GM12892 (cell line): ENCODE data around the gene NOA1.

Experiments
- POLR2A ChIP-seq: IDR thresholded peaks from 2 replicates; pipeline ENCODE4 v1.6.1; 2011; ENCODE audit warnings: low read depth, low read length, control low read depth
- POLR2AphosphoS5 ChIP-seq: IDR thresholded peaks from 2 replicates; pipeline ENCODE4 v1.6.1; 2011; ENCODE audit warnings: low read depth, low read length, control low read depth
- TAF1 ChIP-seq: IDR thresholded peaks from 2 replicates; pipeline ENCODE4 v1.6.1; 2011; ENCODE audit warnings: low read depth, mild to moderate bottlenecking, control low read depth, low read length, borderline replicate concordance

DNA sequence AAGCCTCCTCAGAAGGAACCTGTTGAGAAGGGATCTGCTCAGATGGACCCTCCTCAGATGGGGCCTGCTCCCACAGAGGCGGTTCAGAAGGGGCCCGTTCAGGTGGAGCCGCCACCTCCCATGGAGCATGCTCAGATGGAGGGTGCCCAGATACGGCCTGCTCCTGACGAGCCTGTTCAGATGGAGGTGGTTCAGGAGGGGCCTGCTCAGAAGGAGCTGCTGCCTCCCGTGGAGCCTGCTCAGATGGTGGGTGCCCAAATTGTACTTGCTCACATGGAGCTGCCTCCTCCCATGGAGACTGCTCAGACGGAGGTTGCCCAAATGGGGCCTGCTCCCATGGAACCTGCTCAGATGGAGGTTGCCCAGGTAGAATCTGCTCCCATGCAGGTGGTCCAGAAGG lies 46.8 kb downstream of the NOA1 start:
- TF ChIP-seq POLR2AphosphoS5 (no peak), POLR2A (no peak), TAF1 (no peak)
